Smooth muscle cell (in vitro differentiated cells): ENCODE data around the gene DERA. TPM values are rescaled to one million over a fixed set of nuclear protein-coding genes. Genes with fewer than 3 reads are reported as not detected.
A peak's percentile ranks its signal among the peaks of the same experiment; 100 is the strongest.
"Not testable (repeated sequence)": the region's sequence is repeated elsewhere in the genome, so short reads cannot be mapped to it uniquely, and the experiment has no call there.

ENCODE experiments used
- DNase-seq: peaks from one replicate; lab custom pipeline; 2025; ENCODE audit not compliant: unreplicated experiment; lab: John Stamatoyannopoulos, UW
- H2AFZ ChIP-seq: fragments of 200-600 bp; sonication (generic); 2 replicates; pipeline ENCODE4 v1.6.0; 2016; ENCODE audit warnings: antibody characterized with exemption, low read depth, mild to moderate bottlenecking
- H3F3A ChIP-seq: fragments of 200-600 bp; sonication (generic); 2 replicates; pipeline ENCODE4 v1.6.0; 2017; ENCODE audit warnings: antibody characterized with exemption, low read depth
- H3K27ac ChIP-seq: fragments of 200-600 bp; sonication (generic); 2 replicates; pipeline ENCODE4 v1.5.1; 2016; ENCODE audit warnings: low read depth, mild to moderate bottlenecking
- H3K27me3 ChIP-seq: fragments of 200-600 bp; sonication (generic); 2 replicates; pipeline ENCODE4 v1.6.1; 2016; ENCODE audit warnings: low read depth, mild to moderate bottlenecking
- H3K36me3 ChIP-seq: fragments of 200-600 bp; sonication (generic); 2 replicates; pipeline ENCODE4 v1.5.1; 2016; ENCODE audit warnings: low read depth
- H3K4me1 ChIP-seq: fragments of 200-600 bp; sonication (generic); 2 replicates; pipeline ENCODE4 v1.5.1; 2016; ENCODE audit warnings: low read depth
- H3K4me2 ChIP-seq: fragments of 200-600 bp; sonication (generic); 2 replicates; pipeline ENCODE4 v1.6.0; 2016; ENCODE audit warnings: mild to moderate bottlenecking
- H3K4me3 ChIP-seq: fragments of 200-600 bp; sonication (generic); 2 replicates; pipeline ENCODE4 v1.5.1; 2016; ENCODE audit warnings: mild to moderate bottlenecking
- H3K79me2 ChIP-seq: fragments of 200-600 bp; sonication (generic); 2 replicates; pipeline ENCODE4 v1.6.0; 2016; ENCODE audit warnings: low read depth, mild to moderate bottlenecking
- H3K9ac ChIP-seq: fragments of 200-600 bp; sonication (generic); 2 replicates; pipeline ENCODE4 v1.6.0; 2016; ENCODE audit warnings: low read depth
- H3K9me3 ChIP-seq: fragments of 200-600 bp; sonication (generic); replicated peaks from 2 replicates; pipeline ENCODE4 v1.5.1; 2016; ENCODE audit warnings: low read depth
- H4K20me1 ChIP-seq: fragments of 200-600 bp; sonication (generic); 2 replicates; pipeline ENCODE4 v1.6.0; 2016; ENCODE audit warnings: low read depth
- WGBS: methylation state at CpG from one replicate; pipeline ENCODE4 v1.1.7; 2016; ENCODE audit warnings: low lambda C conversion rate; 5-methylcytosine and 5-hydroxymethylcytosine counted together
- polyA plus RNA-seq: library from polyadenylated mRNA; unstranded; fragments of >200 nt; fragmentation: Nextera tagmentation; extraction: Ambion mirVana; gene quantifications from 2 replicates; pipeline ENCODE4 v1.2.1, GENCODE V29; 2016
- total RNA-seq: library from RNA; depleted of rRNA; stranded (reverse); fragments of >200 nt; gene quantifications from 2 replicates; pipeline ENCODE4 v1.2.3, GENCODE V29; 2014
- TF ChIP-seq, protein P1 (sequence below): fragments of 200-600 bp; sonication (generic); IDR thresholded peaks from 2 replicates; pipeline ENCODE4 v1.5.1; 2017; ENCODE audit warnings: borderline replicate concordance, mild to moderate bottlenecking, antibody characterized with exemption; ENCODE audit not compliant: insufficient read depth, poor library complexity, severe bottlenecking

Gene DERA
- total and polyA plus RNA-seq, 2 experiments from 2014 or later: 23.3 to 35.1 TPM

DNA sequence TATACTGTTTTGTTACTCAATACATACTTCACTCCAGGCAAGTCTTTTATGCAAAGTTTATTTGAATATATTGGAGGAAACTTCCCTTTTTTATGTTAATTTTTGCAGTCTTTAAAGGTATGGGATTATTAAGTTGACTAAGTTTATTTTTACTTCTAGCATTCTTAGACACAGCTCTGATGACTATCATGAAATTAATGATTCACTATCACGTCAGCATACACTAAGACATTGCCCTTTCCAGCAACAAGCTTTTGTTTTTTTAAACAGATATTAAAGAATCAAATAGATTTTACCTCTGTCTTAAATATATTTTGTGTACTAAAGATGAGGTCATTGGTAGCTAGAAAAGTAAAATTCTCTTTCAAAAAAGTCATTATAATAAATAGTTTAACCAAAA is 52.1 kb downstream of the DERA start:
- Histone ChIP-seq H2AFZ (no peak overlapping the region), H3K4me2 (no peak overlapping the region), H3K27ac (peak overlapping the region; percentile 94), H3K36me3 (peaks cover 4% of the 10 kb centered on the region), H3K4me1 (no peaks in the 10 kb centered on the region), H3K27me3 (no peaks in the 10 kb centered on the region), H3K79me2 (no peaks in the 10 kb centered on the region), H3K9ac (peak overlapping the region; percentile 62), H4K20me1 (no peaks in the 10 kb centered on the region), H3F3A (no peaks in the 10 kb centered on the region), H3K4me3 (no peak overlapping the region), H3K9me3 (no peaks in the 10 kb centered on the region)
- no peak for DNase-seq
- TF ChIP-seq, protein P1, sequence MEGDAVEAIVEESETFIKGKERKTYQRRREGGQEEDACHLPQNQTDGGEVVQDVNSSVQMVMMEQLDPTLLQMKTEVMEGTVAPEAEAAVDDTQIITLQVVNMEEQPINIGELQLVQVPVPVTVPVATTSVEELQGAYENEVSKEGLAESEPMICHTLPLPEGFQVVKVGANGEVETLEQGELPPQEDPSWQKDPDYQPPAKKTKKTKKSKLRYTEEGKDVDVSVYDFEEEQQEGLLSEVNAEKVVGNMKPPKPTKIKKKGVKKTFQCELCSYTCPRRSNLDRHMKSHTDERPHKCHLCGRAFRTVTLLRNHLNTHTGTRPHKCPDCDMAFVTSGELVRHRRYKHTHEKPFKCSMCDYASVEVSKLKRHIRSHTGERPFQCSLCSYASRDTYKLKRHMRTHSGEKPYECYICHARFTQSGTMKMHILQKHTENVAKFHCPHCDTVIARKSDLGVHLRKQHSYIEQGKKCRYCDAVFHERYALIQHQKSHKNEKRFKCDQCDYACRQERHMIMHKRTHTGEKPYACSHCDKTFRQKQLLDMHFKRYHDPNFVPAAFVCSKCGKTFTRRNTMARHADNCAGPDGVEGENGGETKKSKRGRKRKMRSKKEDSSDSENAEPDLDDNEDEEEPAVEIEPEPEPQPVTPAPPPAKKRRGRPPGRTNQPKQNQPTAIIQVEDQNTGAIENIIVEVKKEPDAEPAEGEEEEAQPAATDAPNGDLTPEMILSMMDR: no peak
- WGBS: 71% methylated on average over 1 of the region's 1 CpG

DNA sequence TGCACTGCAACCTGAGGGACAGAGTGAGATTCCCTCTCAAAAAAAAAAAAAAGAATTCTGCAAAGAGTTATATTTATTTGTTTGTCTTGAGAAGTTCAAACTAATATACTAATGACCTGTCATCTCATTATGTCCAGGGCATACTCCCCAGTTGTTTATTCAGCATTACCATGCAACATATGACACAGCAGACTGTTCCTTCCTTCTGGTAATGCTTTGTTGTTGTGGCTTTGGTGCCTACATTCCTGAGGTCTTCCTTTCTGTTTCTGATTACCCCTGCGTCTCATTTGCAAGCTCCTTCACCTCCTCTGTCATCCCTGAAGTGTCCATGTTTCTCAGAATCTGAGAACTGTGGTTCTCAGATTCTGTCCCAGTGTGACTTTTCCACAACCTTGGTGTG is 55.3 kb downstream of the DERA start:
- Histone ChIP-seq H3K79me2 (no peaks in the 10 kb centered on the region), H3K27ac (peak overlapping the region; percentile 51), H3K4me2 (no peak overlapping the region), H3K9me3 (no peaks in the 10 kb centered on the region), H2AFZ (no peak overlapping the region), H3K36me3 (peaks cover 4% of the 10 kb centered on the region), H3K4me3 (no peak overlapping the region), H3K4me1 (no peaks in the 10 kb centered on the region), H3K9ac (no peak overlapping the region), H4K20me1 (no peaks in the 10 kb centered on the region), H3K27me3 (no peaks in the 10 kb centered on the region), H3F3A (no peaks in the 10 kb centered on the region)
- TF ChIP-seq, protein P1: no peak
- DNase-seq: no peak
- 57% methylated on average over 1 of the region's 1 CpG for WGBS

DNA sequence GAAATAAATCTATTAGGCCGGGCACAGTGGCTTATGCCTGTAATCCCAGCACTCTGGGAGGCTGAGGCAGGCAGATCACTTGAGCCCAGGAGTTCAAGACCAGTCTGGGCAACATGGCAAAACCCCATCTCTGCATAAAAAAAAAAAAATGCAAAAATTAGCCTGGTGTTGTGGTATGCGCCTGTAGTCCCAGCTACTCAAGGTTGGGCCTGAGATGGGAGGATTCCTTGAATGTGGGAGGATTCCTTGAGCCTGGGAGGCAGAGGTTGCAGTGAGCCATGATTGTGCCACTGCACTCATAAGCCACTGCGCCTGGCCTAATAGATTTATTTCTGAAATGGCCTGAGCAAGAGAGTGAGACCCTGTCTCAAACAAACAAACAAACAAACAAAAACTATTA is 55.9 kb downstream of the DERA start:
- not testable (repeated sequence) for H3K36me3 ChIP-seq

DNA sequence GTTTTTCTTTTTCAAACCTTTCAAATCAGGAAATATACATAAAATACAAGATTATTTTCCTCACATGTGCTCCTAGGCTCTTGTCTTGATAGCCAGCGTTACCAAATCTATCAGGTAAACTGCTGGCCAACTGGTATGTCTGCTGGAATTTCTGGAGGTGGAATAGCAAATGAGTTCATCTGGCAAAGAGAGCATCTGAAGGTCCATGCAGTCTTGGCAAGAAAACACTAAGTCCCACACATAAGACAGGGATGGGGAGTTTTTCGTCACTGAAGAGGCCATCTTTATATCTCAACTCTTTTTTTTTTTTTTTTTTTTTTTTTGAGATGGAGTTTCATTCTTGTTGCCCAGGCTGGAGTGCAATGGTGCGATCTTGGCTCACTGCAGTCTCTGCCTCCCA is 60.1 kb downstream of the DERA start:
- Histone ChIP-seq H3K9me3 (no peaks in the 10 kb centered on the region), H3K4me3 (no peak overlapping the region), H3K27ac (no peak overlapping the region), H3K4me2 (no peak overlapping the region), H3K4me1 (no peaks in the 10 kb centered on the region), H3K79me2 (no peaks in the 10 kb centered on the region), H2AFZ (no peak overlapping the region), H3K27me3 (no peaks in the 10 kb centered on the region), H3K36me3 (no peaks in the 10 kb centered on the region), H3F3A (no peaks in the 10 kb centered on the region), H3K9ac (no peak overlapping the region), H4K20me1 (no peaks in the 10 kb centered on the region)
- TF ChIP-seq, protein P1: no peak
- WGBS: 50% methylated on average over 2 of the region's 3 CpGs
- no peak for DNase-seq

More for the DNA sequence above, 55.9 kb downstream of the DERA start:
- not testable (repeated sequence) for H3K9me3 ChIP-seq, H3K4me3 ChIP-seq, H3K27me3 ChIP-seq, H2AFZ ChIP-seq, H3K4me2 ChIP-seq, H3K9ac ChIP-seq, DNase-seq, H3K4me1 ChIP-seq, H4K20me1 ChIP-seq, H3K79me2 ChIP-seq, H3F3A ChIP-seq
- H3K27ac ChIP-seq: peak overlapping the region; percentile 51
- WGBS: 99% methylated on average over 3 of the region's 3 CpGs
